DMS153 treated with DMSO at 0.1 percent for 48 hours (cell line): ENCODE results near the gene TBX4.

Experiments used
- DNase-seq: peaks from one replicate; lab custom pipeline; 2025; ENCODE audit not compliant: unreplicated experiment; lab: John Stamatoyannopoulos, UW

Gene TBX4

DNA sequence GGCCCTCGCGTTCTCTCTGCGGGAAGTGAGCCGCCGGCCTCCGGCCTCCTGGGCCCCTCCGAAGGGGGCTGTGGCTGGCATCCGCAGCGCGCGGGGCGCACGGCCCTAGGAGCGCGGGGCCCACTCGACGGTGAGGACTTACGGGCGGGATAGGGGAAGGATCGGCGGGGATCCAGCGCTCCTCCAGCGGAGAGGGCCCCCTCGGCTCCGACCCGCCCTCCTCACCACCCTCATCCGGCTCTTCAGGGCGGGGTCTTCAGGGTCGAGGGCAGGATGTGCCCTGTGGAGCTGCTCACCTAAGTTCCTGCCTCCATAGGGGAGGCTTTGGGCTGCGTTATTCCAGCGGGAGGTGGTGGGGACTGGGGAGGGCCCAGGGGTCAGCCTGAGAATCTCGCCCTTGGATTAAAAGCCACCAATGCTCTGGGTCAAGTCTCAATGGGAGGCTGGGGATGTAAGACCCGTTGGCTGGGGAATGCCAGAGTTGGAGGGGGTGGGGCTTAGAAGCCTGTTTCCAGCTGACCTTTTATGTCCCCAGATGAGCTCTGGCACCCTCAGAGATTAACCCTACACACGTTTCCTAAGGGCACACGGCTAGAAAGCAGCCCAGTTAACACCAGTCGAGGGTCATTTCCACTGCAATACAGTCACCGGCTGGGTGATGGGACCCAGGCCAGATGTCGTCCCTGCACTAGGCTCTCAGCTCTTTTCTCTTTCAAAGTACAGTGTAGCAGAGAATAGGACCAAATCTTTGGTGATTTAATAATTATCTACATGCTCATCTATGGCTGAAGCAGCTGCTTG, 39.2 kb upstream of the TBX4 start:
- no peak for DNase-seq

GRCh38 chr17:61413661-61414126, 38.5 kb upstream of the TBX4 start:
- DNase-seq, result no peak

- DNase-seq, result no peak
Observed at GRCh38 chr17:61414141-61414935, 37.9 kb upstream of the TBX4 start.

- DNase-seq, result no peak
Observed at GRCh38 chr17:61414936-61415251, 37.3 kb upstream of the TBX4 start.

- DNase-seq, result no peak
Observed at GRCh38 chr17:61415374-61416210, 36.6 kb upstream of the TBX4 start.

- no peak for DNase-seq
Observed at GRCh38 chr17:61416211-61416539, 36.0 kb upstream of the TBX4 start.

GRCh38 chr17:61416540-61417363, 35.5 kb upstream of the TBX4 start:
- peak; percentile 72 for DNase-seq

- DNase-seq, result no peak
Observed at GRCh38 chr17:61418449-61418848, 33.8 kb upstream of the TBX4 start.

DNA sequence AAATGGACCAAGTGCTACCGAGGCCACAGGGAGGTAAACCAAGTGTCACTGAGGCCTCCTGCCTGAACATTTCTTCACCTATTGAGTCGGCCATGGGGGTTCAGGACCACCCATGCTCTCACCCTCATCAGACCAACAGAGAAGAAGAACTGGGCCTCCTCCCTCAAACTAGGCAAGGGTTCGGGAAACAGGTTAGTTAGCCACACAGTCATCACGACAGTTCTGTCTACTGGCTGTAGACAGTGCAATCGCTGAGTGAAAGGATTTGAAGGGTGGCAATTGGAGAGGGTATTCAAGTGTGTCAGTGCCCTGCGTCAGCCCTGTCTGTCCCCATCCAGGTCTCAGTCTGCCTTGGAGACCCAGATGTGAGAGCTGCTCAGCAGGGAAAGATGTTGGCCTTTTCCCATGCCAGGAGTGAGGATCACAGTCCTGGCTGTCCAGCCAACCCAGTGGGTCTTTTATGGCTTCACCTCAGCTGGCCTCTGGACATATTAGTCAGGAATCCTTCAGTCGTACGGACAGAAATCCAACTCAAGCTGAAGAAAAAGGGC, 32.7 kb upstream of the TBX4 start:
- no peak for DNase-seq

DNA sequence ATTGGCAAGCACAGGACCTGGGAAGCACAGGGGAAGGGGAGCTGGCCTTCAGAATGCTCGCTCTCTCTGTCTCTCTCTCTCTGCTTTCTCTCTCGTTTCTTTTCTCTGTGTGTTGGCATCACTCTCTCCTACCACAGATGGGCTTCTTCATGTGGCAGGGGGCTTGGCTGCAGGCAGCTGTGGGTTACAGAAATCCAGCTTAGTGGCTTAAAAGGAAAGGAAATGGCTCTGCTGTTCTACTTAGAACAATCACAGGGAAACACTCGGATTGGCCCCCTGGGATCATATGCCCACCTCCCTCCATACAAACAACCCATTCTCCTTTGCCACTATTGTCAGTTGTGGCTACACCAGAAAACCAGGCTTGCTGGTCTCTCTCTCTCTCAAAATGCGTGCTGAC, 32.2 kb upstream of the TBX4 start:
- DNase-seq, result no peak

- no peak for DNase-seq
Observed at GRCh38 chr17:61420745-61421398, 31.4 kb upstream of the TBX4 start.

- DNase-seq, result no peak
Observed at GRCh38 chr17:61421460-61421859, 30.8 kb upstream of the TBX4 start.

GRCh38 chr17:61422116-61422799, 30.0 kb upstream of the TBX4 start:
- no peak for DNase-seq

DNA sequence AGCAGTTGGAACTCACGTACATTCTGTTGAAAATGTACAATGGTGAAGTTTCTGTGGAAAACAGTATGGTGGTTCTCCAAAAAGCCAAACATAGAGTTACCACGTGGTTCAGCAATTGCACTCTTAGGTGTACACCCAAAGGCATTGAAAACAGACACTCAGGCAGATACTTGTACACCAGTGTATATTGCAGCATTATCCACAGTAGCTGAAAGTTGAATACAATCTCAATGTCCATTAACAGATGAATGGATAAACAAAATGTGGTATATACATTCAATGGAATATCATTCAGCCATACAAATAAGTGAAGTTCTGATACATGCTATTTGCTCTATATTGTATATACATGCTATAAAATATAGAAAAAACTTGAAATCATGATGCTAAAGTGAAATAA, 29.4 kb upstream of the TBX4 start:
- DNase-seq, result no peak

GRCh38 chr17:61423967-61424649, 28.1 kb upstream of the TBX4 start:
- no peak for DNase-seq

DNA sequence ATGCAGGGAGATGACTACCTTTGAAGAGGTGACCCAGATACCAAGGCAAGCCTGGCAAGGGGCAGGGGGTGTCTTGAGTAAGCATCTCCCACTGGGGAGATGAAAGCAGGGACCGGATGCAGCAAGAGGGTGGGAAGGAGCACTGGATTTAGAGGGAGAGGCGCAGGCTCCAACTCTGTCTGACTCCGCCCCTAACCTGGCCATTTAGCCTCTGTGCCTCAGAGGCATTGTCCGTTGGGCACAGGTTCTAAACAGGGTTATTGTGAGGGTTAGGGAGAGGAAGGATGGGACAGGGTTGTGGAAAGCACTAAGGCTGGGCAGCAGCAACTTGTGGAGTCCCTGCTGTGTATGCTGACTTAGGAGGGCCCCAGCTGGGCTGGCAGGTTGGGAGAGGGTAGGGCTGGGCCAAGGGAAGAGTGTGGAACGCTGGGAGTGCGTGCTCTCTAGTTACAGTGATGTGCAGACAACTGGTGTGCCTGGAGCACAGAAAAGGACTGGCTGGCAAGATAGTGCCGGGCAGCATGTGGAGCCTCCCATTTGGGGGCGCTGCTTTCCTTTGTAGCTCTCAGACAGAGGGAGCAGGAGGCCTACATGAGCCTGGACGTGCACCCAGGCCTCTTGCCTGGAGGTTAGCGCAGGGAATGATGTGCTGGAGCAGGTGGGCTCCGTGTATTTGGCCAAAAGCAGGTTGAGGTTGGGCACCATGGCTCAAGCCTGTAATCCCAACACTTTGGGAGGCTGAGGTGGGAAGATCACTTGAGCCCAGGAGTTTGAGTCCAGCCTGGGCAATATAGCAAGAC, 26.3 kb upstream of the TBX4 start:
- no peak for DNase-seq

DNA sequence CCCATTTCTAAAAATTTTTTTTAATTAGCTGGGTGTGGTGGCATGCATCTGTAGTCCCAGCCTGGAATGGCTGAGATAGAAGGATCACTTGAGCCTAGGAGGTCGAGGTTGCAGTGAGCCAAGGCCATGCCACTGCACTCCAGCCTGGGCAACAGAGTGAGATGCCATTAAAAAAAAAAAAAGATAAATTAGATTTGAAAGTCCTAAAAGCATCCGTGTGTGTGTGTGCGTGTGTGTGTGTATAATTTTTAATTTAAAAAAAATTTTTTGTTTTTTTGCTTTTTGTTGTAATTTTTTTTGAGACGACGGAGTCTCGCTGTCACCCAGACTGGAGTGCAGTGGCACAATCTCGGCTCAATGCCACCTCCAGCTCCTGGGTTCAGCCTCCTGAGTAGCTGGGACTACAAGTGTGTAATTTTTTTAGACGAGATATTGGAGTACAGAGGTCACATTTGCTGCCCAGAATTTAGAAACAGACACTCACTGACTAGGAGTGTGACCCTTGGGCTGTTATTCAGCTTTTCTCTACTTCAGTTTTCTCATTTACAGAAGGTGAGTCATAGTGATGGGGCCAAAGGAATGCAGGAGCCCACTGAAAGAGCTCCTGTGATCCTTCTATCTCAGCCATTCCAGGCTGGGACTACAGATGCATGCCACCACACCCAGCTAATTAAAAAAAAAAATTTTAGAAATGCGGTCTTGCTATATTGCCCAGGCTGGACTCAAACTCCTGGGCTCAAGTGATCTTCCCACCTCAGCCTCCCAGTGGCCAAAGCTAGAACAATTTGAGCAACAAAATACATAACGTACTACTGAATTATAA, 25.5 kb upstream of the TBX4 start:
- DNase-seq, result no peak
